ENCODE measurements around the gene HUS1. TPM values are rescaled to one million over a fixed set of nuclear protein-coding genes. Genes with fewer than 3 reads are reported as not detected.

HUS1 gene
- 72.1 TPM for total RNA-seq

DNA sequence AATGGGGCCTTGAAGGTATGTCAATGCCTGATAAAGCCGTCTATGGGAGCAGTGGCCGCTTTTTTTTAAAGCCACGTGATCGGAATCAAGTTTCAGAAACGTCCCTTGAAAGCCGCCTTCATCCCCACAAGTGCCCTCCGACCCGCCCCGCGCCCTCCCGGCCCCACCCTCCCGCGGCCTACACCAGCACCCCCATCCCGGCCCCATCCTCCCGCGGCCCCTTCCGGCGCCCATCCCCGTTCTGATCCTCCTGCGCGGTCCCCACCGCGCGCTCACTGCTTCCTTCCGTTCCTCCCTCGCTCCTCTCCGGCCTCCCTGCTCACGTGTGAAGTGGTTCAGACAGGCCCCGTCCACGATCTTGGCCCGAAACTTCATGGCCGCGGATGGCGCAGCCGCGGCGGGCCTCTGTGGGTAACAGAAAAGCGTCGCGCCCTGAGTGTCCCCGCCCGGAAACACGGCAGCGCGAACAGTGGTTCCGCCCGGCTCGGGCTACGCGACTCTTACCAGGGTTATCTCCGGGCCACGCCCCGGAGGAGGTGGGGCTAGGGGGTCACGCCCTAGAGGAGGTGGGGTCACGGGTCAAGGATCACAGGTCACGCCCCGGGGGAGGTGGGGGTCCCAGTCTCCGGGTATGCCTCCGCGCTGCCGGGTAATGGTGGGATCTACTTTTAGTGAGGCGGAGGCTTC is at the start of gene HUS1:
Gene HUS1 (minus strand): TSS at position 471 of the 687 bp plus-strand sequence. CDS start 96 bp downstream, at position 375.

DNA sequence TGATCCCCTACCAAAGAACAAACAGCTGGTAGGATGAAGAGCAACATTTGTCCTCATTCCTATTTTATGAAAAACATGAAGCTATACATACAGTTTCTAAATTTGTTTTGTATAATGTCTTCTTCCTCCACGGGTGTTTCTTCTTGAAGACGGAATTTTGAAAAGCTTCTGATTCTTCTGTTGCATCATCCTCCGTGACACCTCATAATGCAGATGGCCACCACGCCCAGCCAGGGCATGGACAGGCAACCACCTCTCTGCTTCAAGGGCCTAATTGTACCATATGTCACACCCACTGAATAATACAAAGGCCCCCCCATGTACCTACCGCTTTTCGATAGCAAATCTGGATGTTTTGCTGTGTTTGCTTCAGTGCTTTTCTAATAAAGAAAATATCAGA is 49.5 kb upstream of the HUS1 start, which contains the start of gene SUN3:
Gene SUN3 (minus strand): TSS at position 170 of the 400 bp plus-strand sequence. CDS start 169 bp downstream, at position 1.

DNA sequence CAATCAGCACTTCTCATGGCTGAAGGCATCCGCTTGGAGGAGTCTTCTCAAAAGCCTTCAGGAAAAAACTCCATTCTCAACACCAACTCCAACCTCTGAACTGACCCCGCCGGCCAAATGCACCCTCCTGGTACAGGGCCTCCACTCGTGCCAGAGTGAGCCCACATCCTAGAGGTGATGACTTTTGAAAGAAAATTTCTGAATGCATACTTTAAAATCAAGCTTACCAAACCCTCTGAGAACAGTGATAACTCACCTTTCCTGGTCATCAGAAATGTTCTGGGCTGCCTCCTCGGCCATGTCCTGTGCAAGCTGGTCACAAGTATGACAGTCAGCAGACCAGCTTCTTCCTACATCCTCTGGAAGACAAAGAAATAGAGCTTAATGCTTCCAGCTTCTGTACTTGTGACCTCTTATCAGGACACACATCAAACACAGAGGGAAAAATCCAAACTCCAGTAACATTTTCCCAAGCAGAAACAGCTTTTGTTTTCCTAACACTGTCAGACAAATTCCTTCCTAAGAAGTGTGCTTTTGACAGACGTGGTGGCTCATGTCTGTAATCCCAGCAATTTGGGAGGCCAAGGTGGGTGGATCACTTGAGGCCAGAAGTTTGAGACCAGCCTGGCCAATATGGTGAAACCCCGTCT is 31.1 kb downstream of the HUS1 start, which contains the start of gene PKD1L1:
Gene PKD1L1 (minus strand): TSS at position 326 of the 650 bp plus-strand sequence. CDS start 26 bp downstream, at position 300.

Other genes with a start within 250 kb of the HUS1 start
- 2.1 TPM for gene PKD1L1, start 31.1 kb downstream of the HUS1 start, total RNA-seq
- not detected for gene SUN3, start 49.5 kb upstream of the HUS1 start, total RNA-seq
- gene C7orf57, start 55.9 kb upstream of the HUS1 start, total RNA-seq = 0.22 TPM
- 8.5 TPM for gene UPP1, start 109.7 kb upstream of the HUS1 start, total RNA-seq
- gene ABCA13, start 191.8 kb upstream of the HUS1 start, total RNA-seq = 1.8 TPM